Testis (tissue), 2 donors: ENCODE data around the gene AMMECR1.

Source experiments
- CTCF ChIP-seq, 3 experiments: fragments of 450-650 bp in 2 of 3; fragments of 200-600 bp in 1 of 3; sonication (generic) in 1 of 3; IDR thresholded peaks; one replicate each; pipeline ENCODE4 v1.5.1; 2016 to 2019; ENCODE audit warnings: antibody characterized with exemption in 3 of 3, mild to moderate bottlenecking in 2 of 3, moderate library complexity in 1 of 3
- POLR2A ChIP-seq: fragments of 450-650 bp; IDR thresholded peaks from one replicate; pipeline ENCODE4 v1.6.1; 2017; ENCODE audit warnings: antibody characterized with exemption, mild to moderate bottlenecking, moderate library complexity

GRCh38 chrX:110251961-110252360 is 65.9 kb downstream of the AMMECR1 start:
- TF ChIP-seq CTCF (IDR thresholded peaks at IDR 0.05) (no peak), POLR2A (no peak)
